GM12873 (cell line): Measurements from ENCODE around the gene TOMM22.

Source experiments
- CTCF ChIP-seq: IDR thresholded peaks from 2 replicates; pipeline ENCODE4 v1.5.1; 2012; ENCODE audit warnings: low read depth, mild to moderate bottlenecking, moderate library complexity, low read length, control low read depth; ENCODE audit not compliant: insufficient read depth; ENCODE audit errors: missing control alignments

Gene TOMM22

GRCh38 chr22:38675833-38676232 is 5.9 kb upstream of the TOMM22 start:
- TF ChIP-seq CTCF, result no peak

- TF ChIP-seq CTCF, result no peak
These were observed 3.1 kb downstream of the TOMM22 start for GRCh38 chr22:38684895-38685294.

- TF ChIP-seq CTCF, result no peak
These were observed 4.0 kb downstream of the TOMM22 start for GRCh38 chr22:38685761-38686160.

GRCh38 chr22:38689651-38690050 is 7.9 kb downstream of the TOMM22 start:
- TF ChIP-seq CTCF, result no peak

GRCh38 chr22:38694049-38694448 is 12.3 kb downstream of the TOMM22 start:
- TF ChIP-seq CTCF, result no peak

GRCh38 chr22:38694940-38695339 is 13.2 kb downstream of the TOMM22 start:
- TF ChIP-seq CTCF, result no peak

GRCh38 chr22:38696606-38697424 is 15.1 kb downstream of the TOMM22 start:
- no peak for TF ChIP-seq CTCF
